Smooth muscle cell of the brain vasculature (primary cell): ENCODE data around the gene MEIS1.
"Not testable (repeated sequence)": the region's sequence is repeated elsewhere in the genome, so short reads cannot be mapped to it uniquely, and the experiment has no call there.

ENCODE experiments used
- DNase-seq: peaks from one replicate; pipeline ENCODE4 v3.0.0-alpha.2; 2012; ENCODE audit warnings: low read depth, low spot score

The MEIS1 gene

DNA sequence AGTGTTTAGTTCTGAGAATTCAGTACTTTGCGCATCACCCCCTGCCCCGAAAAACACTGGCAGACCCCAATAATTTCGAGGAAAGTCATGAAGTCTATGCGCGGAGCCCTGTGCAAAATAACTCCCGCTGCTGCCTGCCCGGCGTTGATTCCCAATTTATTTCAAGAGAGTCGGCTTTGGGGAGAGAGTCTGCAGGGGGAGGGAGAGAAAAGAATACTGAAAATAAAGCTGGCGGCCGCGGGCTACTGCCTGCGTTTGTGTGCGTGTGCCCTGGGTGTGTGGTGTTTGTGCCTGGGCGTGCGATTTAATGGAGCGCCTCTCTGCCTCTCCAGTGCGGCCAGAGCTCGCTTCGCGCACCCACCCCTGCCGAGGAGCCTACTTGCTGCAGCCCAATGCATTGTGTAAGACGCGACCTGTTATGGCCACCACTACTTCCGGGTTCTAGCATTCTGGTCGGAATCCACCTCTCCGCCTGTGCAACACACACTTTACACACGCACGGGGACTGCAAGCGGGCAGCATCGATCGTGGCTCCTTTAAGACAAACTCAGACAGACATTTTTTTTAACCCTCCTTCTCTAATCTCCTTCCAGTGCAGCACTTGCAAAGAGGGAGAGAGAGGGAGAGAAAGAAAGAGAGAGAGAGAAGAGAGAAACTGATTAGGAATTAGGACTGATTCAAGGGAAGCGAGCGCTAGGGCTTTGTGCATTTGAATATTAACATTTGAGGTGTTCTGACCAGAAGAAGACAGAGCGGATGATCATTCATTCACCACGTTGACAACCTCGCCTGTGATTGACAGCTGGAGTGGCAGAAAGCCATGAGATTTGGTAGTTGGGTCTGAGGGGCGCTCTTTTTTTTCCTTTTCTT, at the start of gene MEIS1:
Gene MEIS1 (plus strand): TSS at position 447 of the 870 bp plus-strand sequence. CDS start 732 bp downstream, outside the sequence.
- DNase-seq, result no peak

DNA sequence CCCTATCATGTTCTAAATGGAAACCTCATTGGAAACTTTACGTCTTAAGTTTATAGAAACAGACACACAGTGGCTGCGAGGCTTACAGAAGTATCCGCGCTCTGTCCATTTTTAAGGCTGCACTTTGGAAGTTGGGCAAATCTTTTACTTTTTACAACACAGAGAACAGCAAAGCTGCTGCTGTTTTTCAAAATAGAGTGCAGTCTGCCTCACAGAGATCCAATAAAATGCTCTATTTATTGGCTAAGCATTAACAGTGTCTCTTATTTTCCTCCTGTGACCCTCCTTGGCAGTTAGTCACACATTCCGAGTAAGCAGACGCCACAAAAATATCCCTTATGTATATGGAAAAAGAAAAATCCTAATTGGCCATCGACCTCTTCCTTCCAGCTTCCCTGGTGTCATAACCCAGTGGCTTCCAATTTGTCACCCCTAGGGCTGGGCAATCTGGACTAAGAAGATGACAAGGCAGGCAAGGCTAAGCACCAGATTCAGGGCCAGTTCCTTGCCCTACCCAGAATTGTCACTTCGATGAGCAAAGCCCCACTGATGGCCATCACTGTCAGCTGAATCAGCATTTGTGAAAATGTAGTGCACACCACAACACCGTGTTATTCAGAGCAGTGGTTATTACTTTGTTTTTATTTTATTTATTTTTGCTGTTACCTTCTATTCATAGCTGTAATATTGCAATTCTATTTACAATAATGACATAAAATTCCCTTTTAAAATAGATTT, 47.7 kb upstream of the MEIS1 start:
- no peak for DNase-seq

DNA sequence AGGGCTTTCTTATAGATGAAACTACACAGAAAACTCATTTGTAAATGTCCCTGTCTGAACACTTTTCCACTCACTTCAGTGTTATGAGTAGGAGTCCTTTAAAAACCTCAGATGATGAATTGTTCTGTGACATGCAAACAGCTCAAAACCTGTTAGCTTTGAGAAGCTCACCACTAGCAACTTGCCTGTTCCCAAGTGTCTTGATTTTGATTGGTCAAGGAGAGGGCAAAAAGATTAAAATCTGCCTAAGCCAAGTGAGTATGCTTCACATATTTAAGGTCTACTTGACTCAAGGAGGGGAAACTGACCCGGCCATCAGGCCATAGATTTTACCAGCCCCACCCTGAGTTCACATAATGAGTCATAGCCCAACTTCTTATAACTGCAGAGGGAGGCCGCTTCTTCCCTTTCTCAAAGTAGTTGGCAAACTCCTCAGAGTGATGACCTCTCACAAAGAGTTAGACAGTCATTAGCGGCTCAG, 45.2 kb upstream of the MEIS1 start:
- DNase-seq, result no peak

DNA sequence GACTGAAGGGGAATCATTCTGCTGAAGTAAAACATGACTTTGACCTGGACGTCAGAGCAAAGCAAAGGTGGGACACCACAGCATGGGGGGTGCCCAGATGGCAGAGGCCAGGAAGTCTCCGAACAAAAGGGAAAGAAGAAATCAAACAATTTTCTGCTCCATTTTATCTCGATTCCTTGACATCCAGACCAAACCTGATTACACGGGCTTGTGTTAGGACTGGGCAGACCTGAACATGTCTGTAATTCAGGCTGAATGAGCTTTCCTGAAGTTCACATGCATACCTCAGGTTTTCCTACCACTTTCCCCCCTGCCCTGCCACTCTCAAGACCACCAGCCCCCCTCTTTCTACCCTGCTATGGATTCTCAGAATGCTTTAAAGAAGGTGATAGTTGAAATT, 44.8 kb upstream of the MEIS1 start:
- DNase-seq, result no peak

DNA sequence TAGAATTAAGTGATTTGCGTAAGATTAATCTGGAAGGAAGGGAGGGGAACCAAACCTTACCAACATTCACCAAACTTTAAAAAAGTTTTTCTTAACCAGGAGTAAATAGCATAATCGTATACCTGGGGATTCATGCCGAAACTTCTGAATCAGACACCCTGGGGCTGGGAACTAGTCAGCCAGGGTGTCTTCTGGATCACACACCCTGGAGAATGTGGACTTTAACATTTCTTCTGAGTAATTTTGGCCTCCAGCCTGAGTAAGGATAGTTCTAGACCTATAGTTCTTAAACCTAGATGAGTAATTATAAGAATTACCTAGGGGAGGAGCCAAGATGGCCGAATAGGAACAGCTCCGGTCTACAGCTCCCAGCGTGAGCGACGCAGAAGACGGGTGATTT, 44.1 kb upstream of the MEIS1 start:
- no peak for DNase-seq

DNA sequence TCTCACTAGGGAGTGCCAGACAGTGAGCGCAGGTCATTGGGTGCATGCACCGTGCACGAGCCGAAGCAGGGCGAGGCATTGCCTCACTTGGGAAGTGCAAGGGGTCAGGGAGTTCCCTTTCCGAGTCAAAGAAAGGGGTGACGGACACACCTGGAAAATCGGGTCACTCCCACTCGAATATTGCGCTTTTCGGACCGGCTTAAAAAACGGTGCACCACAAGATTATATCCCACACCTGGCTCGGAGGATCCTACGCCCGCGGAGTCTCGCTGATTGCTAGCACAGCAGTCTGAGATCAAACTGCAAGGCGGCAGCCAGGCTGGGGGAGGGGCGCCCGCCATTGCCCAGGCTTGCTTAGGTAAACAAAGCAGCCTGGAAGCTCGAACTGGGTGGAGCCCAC, 43.7 kb upstream of the MEIS1 start:
- DNase-seq, result not testable (repeated sequence)

DNA sequence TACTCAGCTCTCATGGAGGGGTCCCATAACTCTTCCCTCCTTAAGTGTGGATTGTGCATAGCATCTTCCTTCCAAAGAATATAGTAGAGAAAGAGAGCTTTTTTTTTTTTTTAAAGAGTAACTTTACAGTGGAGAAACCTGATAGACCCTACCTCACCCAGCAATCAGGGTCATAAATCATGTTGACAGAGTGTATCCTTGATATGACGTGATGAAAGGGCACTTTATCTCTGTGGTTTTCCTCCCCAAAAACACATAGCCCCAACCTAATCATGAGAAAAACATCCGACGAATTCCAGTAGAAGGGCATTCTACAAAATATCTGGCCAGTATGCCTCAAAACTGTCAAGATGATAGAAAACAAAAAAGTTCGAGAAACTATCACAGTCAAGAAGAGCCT, 29.5 kb upstream of the MEIS1 start:
- DNase-seq, result no peak

DNA sequence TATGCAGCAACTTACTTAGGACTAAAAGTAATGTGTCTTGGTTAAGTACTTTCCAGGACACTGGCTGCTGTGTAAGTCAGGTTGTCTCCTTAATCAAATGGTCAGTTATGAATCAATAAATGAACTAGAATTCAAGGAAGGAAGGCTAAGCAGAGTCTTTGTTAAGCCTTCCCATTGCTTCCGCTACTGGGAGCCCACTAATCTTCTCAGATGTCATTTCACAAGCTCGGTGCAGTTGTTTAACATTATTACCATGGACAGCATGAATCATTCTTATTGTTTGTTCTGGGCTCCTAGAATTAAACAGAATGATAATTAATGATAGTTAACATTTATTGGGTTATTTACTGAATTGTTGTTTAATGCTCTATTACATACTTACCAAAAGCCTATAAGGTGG, 26.0 kb upstream of the MEIS1 start:
- no peak for DNase-seq

DNA sequence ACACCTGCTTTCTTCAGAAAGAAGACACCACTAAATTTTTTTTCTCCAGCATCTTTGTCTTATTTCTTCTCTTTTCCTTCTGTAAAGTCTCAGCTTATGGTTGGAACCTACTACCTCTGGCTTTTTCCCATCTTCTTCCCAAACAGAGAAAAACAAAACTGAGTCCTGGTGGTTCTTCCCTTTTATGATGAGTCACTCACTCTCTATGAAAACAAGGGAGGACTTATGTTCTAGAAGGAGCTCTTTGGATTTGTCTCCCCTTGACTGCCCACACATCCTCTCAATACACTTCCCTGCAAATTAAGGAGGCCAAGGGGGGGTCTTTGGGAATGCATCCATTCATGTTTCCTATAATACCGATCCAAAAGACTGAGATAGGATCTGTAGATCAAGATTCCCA, 22.1 kb upstream of the MEIS1 start:
- DNase-seq, result no peak

DNA sequence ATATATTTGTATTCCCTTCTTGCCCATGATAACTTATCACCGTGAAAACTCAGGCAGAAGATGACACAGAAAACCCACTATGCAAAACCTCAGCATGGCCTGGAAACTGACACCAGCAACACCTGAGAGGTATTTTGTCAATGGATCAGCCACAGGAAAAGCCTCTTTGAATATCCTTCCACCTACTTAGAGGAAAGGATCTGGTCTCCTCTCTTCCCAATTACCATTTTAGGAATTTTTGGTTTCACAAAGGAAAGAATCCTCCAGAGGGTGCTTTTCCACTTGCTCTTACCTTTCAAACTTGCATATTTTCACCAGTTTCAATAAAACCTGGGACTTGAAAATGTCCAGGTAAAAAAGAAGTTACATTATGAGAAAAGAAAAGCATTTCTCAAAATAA, 20.0 kb upstream of the MEIS1 start:
- no peak for DNase-seq

DNA sequence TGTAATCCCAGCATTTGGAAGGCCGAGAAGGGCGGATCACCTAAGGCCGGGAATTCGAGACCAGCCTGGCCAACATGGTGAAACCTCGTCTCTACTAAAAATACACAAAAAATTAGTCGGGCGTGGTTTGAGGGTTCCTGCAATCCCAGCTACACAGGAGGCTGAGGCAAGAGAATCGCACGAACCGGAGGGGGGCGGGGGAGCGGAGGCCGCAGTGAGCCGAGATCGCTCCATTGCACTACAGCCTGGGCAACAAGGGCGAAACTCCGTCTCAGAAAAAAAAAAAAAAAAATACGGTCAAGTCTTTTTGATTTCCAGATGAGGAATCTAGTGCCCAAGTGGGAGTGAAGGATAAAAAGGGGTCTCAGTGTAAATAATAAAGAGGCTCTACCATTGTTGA, 16.5 kb upstream of the MEIS1 start:
- no peak for DNase-seq

DNA sequence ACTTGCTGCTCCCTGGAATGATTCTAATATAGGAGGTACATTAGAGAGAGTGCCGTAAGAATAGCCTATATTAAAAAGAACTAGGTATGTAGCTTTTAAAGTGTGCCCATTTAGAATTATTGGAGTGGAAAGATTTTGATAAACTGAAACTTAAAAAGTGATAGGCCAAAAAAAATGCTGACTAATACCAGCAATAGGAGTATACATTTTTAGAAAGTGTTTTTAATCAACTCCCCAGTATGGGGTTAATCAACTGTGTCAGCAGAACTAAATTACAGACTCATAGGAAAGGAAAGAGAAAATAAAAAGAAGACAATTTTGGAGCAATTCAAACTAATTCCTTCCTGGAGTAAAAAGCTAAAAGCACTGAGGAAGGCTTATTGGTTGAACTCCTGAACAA, 13.3 kb upstream of the MEIS1 start:
- no peak for DNase-seq

DNA sequence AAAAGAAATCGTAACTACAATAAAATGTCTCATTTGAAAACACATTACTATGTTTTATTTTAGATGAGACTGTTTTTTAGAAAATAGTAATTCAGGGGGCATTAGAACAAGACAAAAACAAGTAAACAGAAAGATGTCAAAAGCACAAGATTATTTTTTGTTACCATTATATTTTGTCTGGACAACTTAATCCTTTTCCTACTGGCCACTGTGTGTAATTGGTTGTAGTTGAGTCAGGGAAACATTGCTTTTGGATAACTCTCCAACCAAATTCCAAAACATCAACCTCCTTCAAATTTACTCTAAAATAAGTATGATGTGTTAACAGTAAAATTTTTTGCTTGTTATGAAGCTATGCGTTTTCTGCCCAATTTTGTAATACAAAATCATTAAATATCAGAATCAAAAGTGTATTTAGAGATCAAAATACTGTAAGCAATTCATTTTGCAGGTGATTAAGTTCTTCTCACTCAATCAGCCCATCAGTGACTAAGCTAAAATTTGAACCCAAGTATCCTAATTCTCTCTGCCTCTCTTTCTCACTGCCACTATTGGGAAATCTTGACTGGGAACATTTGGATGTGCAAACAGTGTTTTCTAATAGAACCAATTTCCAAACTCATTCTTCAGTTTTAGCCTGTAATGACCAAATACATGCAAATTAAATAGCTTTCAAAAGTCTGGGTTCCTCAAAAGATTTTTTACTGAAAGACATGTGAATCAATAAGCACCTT, 11.4 kb upstream of the MEIS1 start:
- DNase-seq, result no peak

DNA sequence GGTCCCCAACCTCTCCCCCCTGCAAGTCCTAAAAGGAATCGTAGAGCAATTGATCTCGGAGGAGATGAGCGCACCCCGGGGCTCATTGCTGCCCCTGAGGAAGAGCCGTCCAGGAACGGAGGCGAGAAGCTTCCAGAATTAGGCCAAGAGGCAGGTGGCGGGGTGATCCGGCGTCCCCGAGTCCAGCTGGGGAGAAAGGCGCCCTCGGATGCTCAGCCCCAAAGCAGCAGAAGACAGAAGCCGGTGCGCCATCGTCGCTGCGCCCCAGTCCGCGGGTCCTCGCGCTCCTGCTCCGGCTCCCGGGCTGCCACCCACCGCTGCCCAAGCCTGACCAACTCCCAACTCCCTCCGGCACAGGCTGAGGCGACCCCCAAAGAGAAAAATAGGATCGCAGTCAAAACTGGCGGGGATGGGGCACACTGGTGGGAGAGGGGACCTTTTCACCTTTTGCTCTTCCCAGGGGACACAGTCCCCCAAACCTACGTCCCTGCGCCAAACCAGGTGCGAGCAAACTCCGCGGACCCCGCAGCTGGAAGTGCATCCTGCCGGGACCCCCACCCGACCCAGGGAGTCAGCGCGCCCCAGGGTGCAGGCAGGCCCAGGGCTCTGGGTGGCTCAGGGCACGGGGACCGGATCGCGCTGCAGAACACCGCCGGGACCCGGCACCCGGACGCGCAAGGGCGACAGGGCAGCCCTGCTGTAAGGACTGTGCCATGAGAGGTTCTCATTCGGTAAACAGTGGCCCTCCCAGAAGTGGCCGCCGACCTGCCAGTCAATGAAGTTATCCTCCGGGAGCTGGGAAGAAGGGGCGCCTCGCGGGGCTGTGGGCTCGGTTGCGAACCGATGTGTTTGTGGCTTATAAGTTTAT, 8.4 kb upstream of the MEIS1 start:
- DNase-seq, result no peak

DNA sequence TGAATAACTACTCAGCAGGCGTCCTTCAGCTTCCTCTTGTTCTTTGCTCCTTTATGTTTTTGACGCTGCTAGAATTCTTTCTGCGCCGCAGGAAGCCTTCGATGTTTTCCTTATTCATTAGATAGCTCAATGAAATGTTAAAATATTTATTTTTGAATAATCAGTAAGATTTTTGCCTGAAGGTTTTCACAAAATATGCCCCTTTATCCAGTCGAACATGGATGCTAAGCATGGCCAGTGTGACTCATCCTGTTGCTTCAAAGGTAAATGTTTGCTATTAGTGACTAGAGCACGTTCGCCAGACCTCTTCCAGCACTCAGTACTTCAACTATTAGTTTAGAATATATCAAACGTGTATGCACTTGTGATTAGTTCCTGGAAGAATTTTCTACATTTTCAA, 7.6 kb upstream of the MEIS1 start:
- no peak for DNase-seq

DNA sequence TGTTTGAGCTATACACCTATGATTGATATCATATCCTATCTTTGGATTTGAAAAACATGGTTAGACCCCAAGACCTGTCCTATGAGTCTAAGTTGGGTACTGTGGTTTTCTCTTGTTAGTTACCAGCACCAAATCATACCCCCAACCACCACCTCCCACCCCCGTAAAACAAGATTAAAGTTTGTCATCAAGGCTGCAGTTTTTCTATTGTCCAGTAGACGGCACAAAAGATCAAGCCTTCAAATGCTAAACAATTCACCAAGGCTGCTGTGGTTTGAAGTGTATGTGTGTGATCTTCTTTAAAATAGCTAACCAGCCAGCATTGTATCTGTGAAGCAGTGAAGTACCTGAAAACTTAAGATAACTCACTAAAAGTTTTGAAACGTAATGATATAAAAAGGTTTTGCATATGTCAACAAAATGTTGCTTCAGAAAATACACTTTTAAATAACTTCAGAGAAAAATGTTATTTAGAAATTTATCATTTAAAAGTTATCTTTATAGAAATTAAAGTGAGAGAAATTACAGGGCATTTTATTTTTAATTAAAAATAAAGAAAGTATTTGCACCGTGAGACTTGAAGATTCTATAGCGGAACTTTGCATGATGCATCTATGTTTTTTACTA, 5.8 kb upstream of the MEIS1 start:
- DNase-seq, result peak; percentile 18

DNA sequence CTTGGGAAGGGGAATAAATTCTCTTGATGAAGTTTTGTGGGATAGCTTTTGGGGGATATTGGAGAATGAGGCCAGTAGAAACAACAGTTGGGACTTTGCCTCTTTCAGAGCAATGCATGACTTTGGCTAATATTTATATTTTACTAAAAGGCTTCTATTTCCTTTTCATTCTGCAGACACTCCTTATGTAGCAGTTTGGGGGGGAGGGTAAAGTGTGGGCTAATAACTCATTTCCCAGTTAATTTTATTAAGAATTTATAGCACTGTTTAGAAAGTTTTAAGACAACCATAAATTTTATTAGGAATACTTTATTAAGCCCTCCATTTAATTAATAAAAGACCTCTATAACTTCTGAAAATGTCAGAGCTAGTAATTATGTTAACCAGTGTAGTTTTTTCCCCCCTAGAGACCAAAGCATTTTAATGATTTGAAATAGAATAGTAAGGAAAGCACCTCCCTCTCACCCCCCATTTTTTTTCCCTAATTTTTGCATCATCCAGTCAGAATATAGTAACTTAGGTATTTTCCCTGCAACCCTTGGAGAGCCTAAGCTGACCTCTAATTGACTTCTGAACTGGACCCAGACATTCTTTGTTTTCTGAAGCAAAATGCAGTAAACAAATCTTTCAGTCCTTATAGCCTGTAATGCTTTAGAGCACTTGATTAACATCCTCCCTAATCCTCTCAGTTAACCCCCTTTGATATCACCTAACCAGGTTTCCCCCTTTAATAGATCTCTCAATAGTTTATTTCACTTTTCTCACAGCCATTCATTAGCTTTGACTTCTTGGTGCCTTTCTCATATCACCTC, 5.0 kb upstream of the MEIS1 start:
- DNase-seq, result no peak

DNA sequence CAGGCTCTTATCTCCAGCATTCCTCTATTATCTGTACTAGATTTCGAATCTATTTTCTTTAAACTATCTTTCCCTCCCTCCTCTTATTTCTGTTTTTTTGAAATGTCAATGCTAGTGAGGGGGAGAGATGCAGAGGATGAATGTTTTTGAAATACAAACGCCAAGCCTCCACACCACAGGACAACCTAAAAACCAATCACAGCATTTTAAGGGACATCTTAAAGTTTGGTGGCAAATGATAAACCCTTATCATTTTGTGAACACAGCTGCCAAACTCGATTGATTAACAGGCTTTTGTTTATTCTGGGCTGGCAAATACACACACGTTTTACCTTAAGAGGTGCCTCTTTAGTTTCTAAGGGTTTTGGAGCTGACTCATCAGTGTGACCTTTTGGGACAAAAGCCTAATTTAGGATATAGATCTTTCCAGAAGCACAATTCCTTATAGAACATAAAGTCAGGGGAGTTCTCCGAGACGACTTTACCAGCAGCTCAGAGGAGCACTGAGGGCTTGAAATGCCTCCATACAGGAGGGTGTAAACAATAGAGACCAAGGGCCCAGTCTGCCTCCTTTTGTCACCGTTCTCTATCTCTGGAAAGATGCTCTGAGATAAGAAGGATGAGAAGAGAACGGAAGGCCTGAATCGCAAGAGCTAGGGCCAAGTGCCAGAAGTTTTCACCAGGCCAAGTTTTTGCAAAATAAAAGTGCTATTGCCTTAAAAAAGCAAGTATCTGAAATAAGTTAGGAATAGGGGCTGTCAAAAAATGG, 4.2 kb upstream of the MEIS1 start:
- DNase-seq, result no peak

DNA sequence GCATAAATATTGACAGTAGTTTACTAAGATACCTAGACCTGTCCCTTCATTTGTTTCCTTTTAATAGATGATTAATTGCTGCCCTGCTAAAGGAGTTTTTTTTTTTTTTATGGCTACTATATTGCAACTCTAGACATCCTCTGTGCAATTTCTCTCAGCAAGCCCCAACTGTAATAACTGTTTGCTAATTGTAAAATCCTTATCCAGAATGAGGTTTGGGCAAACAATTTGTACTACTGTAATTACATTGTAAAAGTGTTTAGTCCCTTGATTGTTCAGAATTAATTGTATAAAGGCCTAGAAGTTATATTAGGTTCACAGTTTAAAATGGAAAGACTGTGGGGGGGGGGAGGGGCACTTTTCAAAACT, 3.7 kb upstream of the MEIS1 start:
- DNase-seq, result no peak
